Stimulated activated CD4-positive, alpha-beta T cell treated with anti-CD3 and anti-CD28 coated beads, TNF-alpha, amount 100 ng/mL, for 24 hours (primary cell): ENCODE measurements around the gene HCN2.
A peak's percentile ranks its signal among the peaks of the same experiment; 100 is the strongest.

Experiments
- DNase-seq, 3 experiments: peaks; one replicate each; pipeline ENCODE4 v3.0.0-alpha.2; 2020; ENCODE audit warnings: low read depth in 3 of 3

HCN2 gene

GRCh38 chr19:589693-590395, at the start of gene HCN2:
Gene HCN2 (plus strand): TSS chr19:589881. CDS start chr19:589946, 65 bp downstream.
- no peak for DNase-seq

- no peak for DNase-seq
Observed at GRCh38 chr19:540867-541637, 48.6 kb upstream of the HCN2 start.

GRCh38 chr19:541699-542098, 48.0 kb upstream of the HCN2 start:
- no peak for DNase-seq

- DNase-seq, result no peak
Observed at GRCh38 chr19:542173-542866, 47.4 kb upstream of the HCN2 start.

GRCh38 chr19:543910-544608, 45.6 kb upstream of the HCN2 start, which contains the start of gene GZMM:
Gene GZMM (plus strand): TSS chr19:544053. CDS start chr19:544072, 19 bp downstream.
- DNase-seq, result peak; percentile 35 to 72 (median 52)

- no peak for DNase-seq
Observed at GRCh38 chr19:547117-547516, 42.6 kb upstream of the HCN2 start.

GRCh38 chr19:547836-548720, 41.6 kb upstream of the HCN2 start:
- no peak for DNase-seq

- no peak for DNase-seq
Observed at GRCh38 chr19:548886-549830, 40.5 kb upstream of the HCN2 start.

- no peak for DNase-seq
Observed at GRCh38 chr19:554817-555216, 34.9 kb upstream of the HCN2 start.

GRCh38 chr19:555474-555808, 34.2 kb upstream of the HCN2 start:
- no peak for DNase-seq

GRCh38 chr19:556611-557382, 32.9 kb upstream of the HCN2 start:
- DNase-seq, result no peak

- no peak for DNase-seq
Observed at GRCh38 chr19:558770-559439, 30.8 kb upstream of the HCN2 start.

- no peak for DNase-seq
Observed at GRCh38 chr19:560121-560520, 29.6 kb upstream of the HCN2 start.

- no peak for DNase-seq
Observed at GRCh38 chr19:566403-566802, 23.3 kb upstream of the HCN2 start.

- DNase-seq, result no peak
Observed at GRCh38 chr19:566844-567243, 22.8 kb upstream of the HCN2 start.

- DNase-seq, result no peak
Observed at GRCh38 chr19:567296-567900, 22.3 kb upstream of the HCN2 start.

GRCh38 chr19:570251-570686, 19.4 kb upstream of the HCN2 start:
- DNase-seq, result no peak

- peak in 2 of 3 experiments; percentile 22 to 40 for DNase-seq
Observed at GRCh38 chr19:570937-571565, 18.6 kb upstream of the HCN2 start.
